ENCODE results near the gene ERCC1. TPM values are rescaled to one million over a fixed set of nuclear protein-coding genes. Genes with fewer than 3 reads are reported as not detected.

Gene ERCC1
- polyA plus RNA-seq, 2 of the 4 experiments (the other 2 are of a cell fraction): 81.7 to 93.0 TPM

DNA sequence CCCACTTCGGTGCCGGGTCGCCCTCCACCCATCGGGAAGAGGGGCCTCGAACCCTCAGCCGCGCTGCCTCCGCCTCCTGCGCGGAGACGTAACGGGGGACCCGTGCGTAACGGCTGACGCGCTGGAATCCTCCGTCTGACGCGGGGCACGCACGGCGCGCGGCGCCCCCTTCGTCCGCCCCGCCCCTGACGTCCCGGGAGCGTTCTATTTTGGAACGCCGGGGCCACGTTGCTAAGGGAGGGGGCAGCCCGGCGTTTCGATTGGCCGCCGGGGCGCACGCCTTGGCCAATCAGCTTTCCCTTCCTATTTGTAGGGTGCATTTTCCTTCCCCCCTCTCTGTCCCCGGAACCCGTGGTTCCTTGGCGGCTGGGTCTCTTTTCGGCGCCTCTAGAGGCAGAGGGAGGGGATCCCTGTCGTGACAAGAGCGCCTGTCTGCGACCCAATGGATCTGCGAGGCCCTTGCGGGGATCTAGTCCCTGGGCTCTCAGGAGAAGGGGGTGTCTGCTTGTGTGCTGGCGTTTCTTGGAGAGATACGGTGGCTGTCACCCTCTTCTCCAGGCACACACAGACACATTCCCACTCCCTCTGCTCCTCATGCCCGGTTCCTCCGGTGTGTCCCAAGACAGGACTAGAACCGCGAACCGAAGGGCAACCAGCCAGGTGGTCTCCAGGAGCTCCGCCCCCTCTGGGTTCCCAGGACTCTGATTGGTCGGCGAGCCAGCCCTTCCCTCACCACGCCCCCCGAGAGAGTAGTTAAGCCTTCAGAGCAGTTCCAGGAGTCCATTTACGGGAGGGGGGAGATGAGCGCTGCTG, 45.6 kb upstream of the ERCC1 start:
- H3K27ac ChIP-seq: peak overlapping the region; percentile 55 to 86
- peak; percentile 86 for FAIRE-seq
- ChIA-PET POLR2A (interaction anchor here (0.5 to 3.5 kb wide), 16 partner anchors 9 to 291 kb away, joined by 3 to 40 read pairs (median 4); partner anchors contain the start of genes BLOC1S3, ERCC1 and TRAPPC6A), CTCF (interaction anchor here (1.0 to 33.4 kb wide), 9 partner anchors 9 to 225 kb away, joined by 3 to 1883 read pairs (median 10); partner anchors contain the start of gene ERCC1)
- peak overlapping the region; percentile 96 for H3K4me2 ChIP-seq
- peaks cover 24% of the 10 kb centered on the region for H3K4me1 ChIP-seq
- DNase-seq (ENCODE audit: low read depth in 1 of 2, low spot score in 1 of 2): peak; percentile 78 to 94
- WGBS (ENCODE audit: missing lambda C conversion rate): under 1% methylated on average over 65 of the region's 66 CpGs
- H3K9me3 ChIP-seq: no peaks in the 10 kb centered on the region
- ATAC-seq: peak; percentile 58 to 63
- TF ChIP-seq HOXA7 (CRISPR knock-in tag; IDR thresholded peaks at IDR 0.05): peak; percentile 66; the same call in 1 of the 2 replicates
- TF ChIP-seq MAZ (IDR thresholded peaks at IDR 0.05; ENCODE audit: borderline replicate concordance, low read depth, low read length): 0 out of 2 replicates have a peak, but pooled peaks have one; percentile 8
- TF ChIP-seq TFCP2L1 (CRISPR knock-in tag; IDR thresholded peaks at IDR 0.05): peak; percentile 97
- TF ChIP-seq SMC3 (IDR thresholded peaks at IDR 0.05): no peak
- TF ChIP-seq, protein P1, sequence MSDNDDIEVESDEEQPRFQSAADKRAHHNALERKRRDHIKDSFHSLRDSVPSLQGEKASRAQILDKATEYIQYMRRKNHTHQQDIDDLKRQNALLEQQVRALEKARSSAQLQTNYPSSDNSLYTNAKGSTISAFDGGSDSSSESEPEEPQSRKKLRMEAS (IDR thresholded peaks at IDR 0.05): peak; percentile 92
- TF ChIP-seq FOSL2 (IDR thresholded peaks at IDR 0.05): no peak
- TF ChIP-seq FOSL2 (CRISPR knock-in tag; IDR thresholded peaks at IDR 0.05): peak; percentile 60
- TF ChIP-seq, protein P2, sequence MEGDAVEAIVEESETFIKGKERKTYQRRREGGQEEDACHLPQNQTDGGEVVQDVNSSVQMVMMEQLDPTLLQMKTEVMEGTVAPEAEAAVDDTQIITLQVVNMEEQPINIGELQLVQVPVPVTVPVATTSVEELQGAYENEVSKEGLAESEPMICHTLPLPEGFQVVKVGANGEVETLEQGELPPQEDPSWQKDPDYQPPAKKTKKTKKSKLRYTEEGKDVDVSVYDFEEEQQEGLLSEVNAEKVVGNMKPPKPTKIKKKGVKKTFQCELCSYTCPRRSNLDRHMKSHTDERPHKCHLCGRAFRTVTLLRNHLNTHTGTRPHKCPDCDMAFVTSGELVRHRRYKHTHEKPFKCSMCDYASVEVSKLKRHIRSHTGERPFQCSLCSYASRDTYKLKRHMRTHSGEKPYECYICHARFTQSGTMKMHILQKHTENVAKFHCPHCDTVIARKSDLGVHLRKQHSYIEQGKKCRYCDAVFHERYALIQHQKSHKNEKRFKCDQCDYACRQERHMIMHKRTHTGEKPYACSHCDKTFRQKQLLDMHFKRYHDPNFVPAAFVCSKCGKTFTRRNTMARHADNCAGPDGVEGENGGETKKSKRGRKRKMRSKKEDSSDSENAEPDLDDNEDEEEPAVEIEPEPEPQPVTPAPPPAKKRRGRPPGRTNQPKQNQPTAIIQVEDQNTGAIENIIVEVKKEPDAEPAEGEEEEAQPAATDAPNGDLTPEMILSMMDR (IDR thresholded peaks at IDR 0.05): no peak
- TF ChIP-seq JUN (IDR thresholded peaks at IDR 0.05): 0 out of 5 replicates have a peak, but pooled peaks of 1 of the 2 experiments have one; percentile 26
- peak; percentile 55; the same call in 1 of the 2 replicates for TF ChIP-seq GATA3 (IDR thresholded peaks at IDR 0.05; ENCODE audit: borderline replicate concordance)
- TF ChIP-seq, protein P3, sequence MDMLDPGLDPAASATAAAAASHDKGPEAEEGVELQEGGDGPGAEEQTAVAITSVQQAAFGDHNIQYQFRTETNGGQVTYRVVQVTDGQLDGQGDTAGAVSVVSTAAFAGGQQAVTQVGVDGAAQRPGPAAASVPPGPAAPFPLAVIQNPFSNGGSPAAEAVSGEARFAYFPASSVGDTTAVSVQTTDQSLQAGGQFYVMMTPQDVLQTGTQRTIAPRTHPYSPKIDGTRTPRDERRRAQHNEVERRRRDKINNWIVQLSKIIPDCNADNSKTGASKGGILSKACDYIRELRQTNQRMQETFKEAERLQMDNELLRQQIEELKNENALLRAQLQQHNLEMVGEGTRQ (IDR thresholded peaks at IDR 0.05): peak; percentile 46
- TF ChIP-seq POLR2A (IDR thresholded peaks at IDR 0.05; ENCODE audit: low read length): peak; percentile 28; the same call in 1 of the 2 replicates
- 0 out of 2 replicates have a peak, but pooled peaks have one; percentile 95 for TF ChIP-seq FOSB (CRISPR knock-in tag; IDR thresholded peaks at IDR 0.05)
- 0 out of 2 replicates have a peak, but pooled peaks have one; percentile 60 for TF ChIP-seq RARB (CRISPR knock-in tag; IDR thresholded peaks at IDR 0.05)
- TF ChIP-seq PHF8 (IDR thresholded peaks at IDR 0.05; ENCODE audit: borderline replicate concordance, low read depth): peak; percentile 63; the same call in 1 of the 2 replicates
- no peak for TF ChIP-seq MYC (IDR thresholded peaks at IDR 0.05; ENCODE audit: borderline replicate concordance, low read length)
- peak; percentile 86 for TF ChIP-seq RFX5 (IDR thresholded peaks at IDR 0.05)
- peak; percentile 89 for TF ChIP-seq HOXB5 (CRISPR knock-in tag; IDR thresholded peaks at IDR 0.05)
- TF ChIP-seq, protein P4, sequence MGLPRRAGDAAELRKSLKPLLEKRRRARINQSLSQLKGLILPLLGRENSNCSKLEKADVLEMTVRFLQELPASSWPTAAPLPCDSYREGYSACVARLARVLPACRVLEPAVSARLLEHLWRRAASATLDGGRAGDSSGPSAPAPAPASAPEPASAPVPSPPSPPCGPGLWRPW (IDR thresholded peaks at IDR 0.05): no peak
- H3K4me3 ChIP-seq: peak overlapping the region; percentile 58

DNA sequence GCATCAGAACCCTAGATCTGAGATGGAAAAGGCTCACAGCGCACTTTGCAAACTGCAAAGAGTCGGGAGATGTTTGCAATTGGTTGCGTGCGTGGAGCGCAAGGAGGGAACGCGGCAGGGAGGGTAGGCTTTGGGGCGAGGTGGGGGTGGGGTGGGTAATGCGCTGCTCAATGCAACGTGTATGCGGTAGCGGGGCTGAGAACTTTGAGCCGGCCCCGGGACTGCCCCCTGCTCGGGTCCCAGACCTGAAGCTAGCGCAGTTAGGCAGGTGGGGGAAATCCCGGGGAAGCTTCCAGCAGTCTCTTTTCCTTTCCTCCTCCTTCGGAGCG, 45.0 kb upstream of the ERCC1 start:
- peak overlapping the region; percentile 58 for H3K4me3 ChIP-seq
- H3K4me2 ChIP-seq: peak overlapping the region; percentile 96
- POLR2A ChIA-PET: interaction anchor here (0.5 to 3.5 kb wide), 15 partner anchors 9 to 290 kb away, joined by 3 to 40 read pairs (median 5); partner anchors contain the start of genes BLOC1S3, ERCC1 and TRAPPC6A
- peaks cover 24% of the 10 kb centered on the region for H3K4me1 ChIP-seq
- H3K9me3 ChIP-seq: no peaks in the 10 kb centered on the region
- TF ChIP-seq, protein P5, sequence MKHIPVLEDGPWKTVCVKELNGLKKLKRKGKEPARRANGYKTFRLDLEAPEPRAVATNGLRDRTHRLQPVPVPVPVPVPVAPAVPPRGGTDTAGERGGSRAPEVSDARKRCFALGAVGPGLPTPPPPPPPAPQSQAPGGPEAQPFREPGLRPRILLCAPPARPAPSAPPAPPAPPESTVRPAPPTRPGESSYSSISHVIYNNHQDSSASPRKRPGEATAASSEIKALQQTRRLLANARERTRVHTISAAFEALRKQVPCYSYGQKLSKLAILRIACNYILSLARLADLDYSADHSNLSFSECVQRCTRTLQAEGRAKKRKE (CRISPR knock-in tag; IDR thresholded peaks at IDR 0.05; ENCODE audit: low read depth): peak; percentile 56; the same call in 1 of the 2 replicates
- peak; percentile 69; the same call in 1 of the 2 replicates for TF ChIP-seq TP53 (CRISPR knock-in tag; IDR thresholded peaks at IDR 0.05)
- TF ChIP-seq RAD21 (conservative IDR thresholded peaks at IDR 0.05 in 1 of 2, IDR thresholded peaks at IDR 0.05 in 1 of 2): no peak
- TF ChIP-seq MAZ (IDR thresholded peaks at IDR 0.05; ENCODE audit: borderline replicate concordance, low read depth, low read length): 0 out of 2 replicates have a peak, but pooled peaks have one; percentile 39
- TF ChIP-seq, protein P6, sequence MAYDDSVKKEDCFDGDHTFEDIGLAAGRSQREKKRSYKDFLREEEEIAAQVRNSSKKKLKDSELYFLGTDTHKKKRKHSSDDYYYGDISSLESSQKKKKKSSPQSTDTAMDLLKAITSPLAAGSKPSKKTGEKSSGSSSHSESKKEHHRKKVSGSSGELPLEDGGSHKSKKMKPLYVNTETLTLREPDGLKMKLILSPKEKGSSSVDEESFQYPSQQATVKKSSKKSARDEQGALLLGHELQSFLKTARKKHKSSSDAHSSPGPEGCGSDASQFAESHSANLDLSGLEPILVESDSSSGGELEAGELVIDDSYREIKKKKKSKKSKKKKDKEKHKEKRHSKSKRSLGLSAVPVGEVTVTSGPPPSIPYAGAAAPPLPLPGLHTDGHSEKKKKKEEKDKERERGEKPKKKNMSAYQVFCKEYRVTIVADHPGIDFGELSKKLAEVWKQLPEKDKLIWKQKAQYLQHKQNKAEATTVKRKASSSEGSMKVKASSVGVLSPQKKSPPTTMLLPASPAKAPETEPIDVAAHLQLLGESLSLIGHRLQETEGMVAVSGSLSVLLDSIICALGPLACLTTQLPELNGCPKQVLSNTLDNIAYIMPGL (CRISPR knock-in tag; IDR thresholded peaks at IDR 0.05; ENCODE audit: borderline replicate concordance): peak; percentile 44; the same call in 1 of the 2 replicates
- no peak for TF ChIP-seq NPAS2 (CRISPR knock-in tag; IDR thresholded peaks at IDR 0.05; ENCODE audit: borderline replicate concordance)
- no peak for TF ChIP-seq RFX5 (IDR thresholded peaks at IDR 0.05)
- TF ChIP-seq CHD2 (IDR thresholded peaks at IDR 0.05; ENCODE audit: low read length, partially characterized antibody): peak; percentile 32
- TF ChIP-seq MYC (IDR thresholded peaks at IDR 0.05; ENCODE audit: borderline replicate concordance, low read length): peak; percentile 57; the same call in 1 of the 2 replicates
- TF ChIP-seq HOXA7 (CRISPR knock-in tag; IDR thresholded peaks at IDR 0.05): peak; percentile 96
- DNase-seq (ENCODE audit: low read depth in 1 of 2, low spot score in 1 of 2): peak in 1 of 2 experiments; percentile 66
- CTCF ChIA-PET: interaction anchor here (1.4 to 33.4 kb wide), 7 partner anchors 10 to 225 kb away, joined by 3 to 1883 read pairs (median 11); partner anchors contain the start of gene ERCC1
- WGBS (ENCODE audit: missing lambda C conversion rate): 1% methylated on average over 18 of the region's 19 CpGs
- ATAC-seq: peak; percentile 19 to 34
- peak overlapping the region; percentile 54 to 86 for H3K27ac ChIP-seq
- no peak for FAIRE-seq

Data from A549 (cell line).